Astrocyte of the cerebellum (primary cell): Measurements from ENCODE around the gene GRIN2D.
"Not testable (repeated sequence)": the region's sequence is repeated elsewhere in the genome, so short reads cannot be mapped to it uniquely, and the experiment has no call there.

Source experiments
- DNase-seq: peaks from one replicate; pipeline ENCODE4 v3.0.0-alpha.2; 2011; ENCODE audit warnings: low read depth
- H3K4me3 ChIP-seq: 2 replicates; pipeline ENCODE4 v1.5.1; 2011; ENCODE audit warnings: mild to moderate bottlenecking, low read depth, low read length, moderate library complexity
- CTCF ChIP-seq: IDR thresholded peaks from 2 replicates; pipeline ENCODE4 v1.5.1; 2012; ENCODE audit warnings: low read length, low read depth, moderate library complexity, mild to moderate bottlenecking; ENCODE audit errors: missing control alignments
- in situ Hi-C: cut with HindIII; loops from 2 replicates; pipeline ENCODE4 v1.10.0; 2017; ENCODE audit warnings: low sequenced_read_pairs

Gene GRIN2D

GRCh38 chr19:48391100-48392005 lies 2.1 kb upstream of the GRIN2D start, which contains the start of gene KDELR1:
Gene KDELR1 (minus strand): TSS chr19:48391551. CDS start chr19:48391358, 193 bp downstream.
- peak; percentile 26 for DNase-seq
- H3K4me3 ChIP-seq: peak within 1 kb of the TSS; percentile 99
- in situ Hi-C loops: no loop called here
- TF ChIP-seq CTCF: peak; percentile 93

GRCh38 chr19:48392006-48392344 lies 1.5 kb upstream of the GRIN2D start:
- DNase-seq, H3K4me3 ChIP-seq, in situ Hi-C loops: not testable (repeated sequence)

GRCh38 chr19:48392860-48393558 lies 459 bp upstream of the GRIN2D start:
- DNase-seq: no peak
- in situ Hi-C loops: no loop called here
- H3K4me3 ChIP-seq: no peak overlapping the region

GRCh38 chr19:48394331-48395169 lies 1.1 kb downstream of the GRIN2D start:
- DNase-seq: no peak
- TF ChIP-seq CTCF: no peak
- in situ Hi-C loops: no loop called here
- no peak overlapping the region for H3K4me3 ChIP-seq

More at GRCh38 chr19:48392860-48393558, 459 bp upstream of the GRIN2D start:
- no peak for TF ChIP-seq CTCF

GRCh38 chr19:48395170-48395455 lies 1.6 kb downstream of the GRIN2D start:
- no peak for TF ChIP-seq CTCF
- H3K4me3 ChIP-seq: no peak overlapping the region
- DNase-seq: no peak
- in situ Hi-C loops: no loop called here

GRCh38 chr19:48395499-48395898 lies 2.0 kb downstream of the GRIN2D start:
- no peak overlapping the region for H3K4me3 ChIP-seq
- no peak for DNase-seq
- in situ Hi-C loops: no loop called here
- TF ChIP-seq CTCF: no peak
